Gastroesophageal sphincter (tissue), 3 donors: ENCODE results near the gene STXBP6.

Experiments used
- CTCF ChIP-seq, 4 experiments: fragments of 200-600 bp in 2 of 4; fragments of 450-650 bp in 2 of 4; sonication (generic) in 1 of 4; IDR thresholded peaks; one replicate each; pipeline ENCODE4 v1.5.1; 2017 to 2019; ENCODE audit warnings: antibody characterized with exemption in 4 of 4, mild to moderate bottlenecking in 2 of 4, moderate library complexity in 2 of 4
- POLR2AphosphoS5 ChIP-seq: sonication (generic); formaldehyde crosslinking; IDR thresholded peaks from one replicate; pipeline ENCODE4 v1.6.1; 2017; ENCODE audit warnings: antibody characterized with exemption

GRCh38 chr14:24875991-24876878, 173.7 kb downstream of the STXBP6 start:
- TF ChIP-seq CTCF (IDR thresholded peaks at IDR 0.05) (no peak), POLR2AphosphoS5 (no peak)
